ENCODE results near the gene PTCSC3.

PTCSC3 gene

DNA sequence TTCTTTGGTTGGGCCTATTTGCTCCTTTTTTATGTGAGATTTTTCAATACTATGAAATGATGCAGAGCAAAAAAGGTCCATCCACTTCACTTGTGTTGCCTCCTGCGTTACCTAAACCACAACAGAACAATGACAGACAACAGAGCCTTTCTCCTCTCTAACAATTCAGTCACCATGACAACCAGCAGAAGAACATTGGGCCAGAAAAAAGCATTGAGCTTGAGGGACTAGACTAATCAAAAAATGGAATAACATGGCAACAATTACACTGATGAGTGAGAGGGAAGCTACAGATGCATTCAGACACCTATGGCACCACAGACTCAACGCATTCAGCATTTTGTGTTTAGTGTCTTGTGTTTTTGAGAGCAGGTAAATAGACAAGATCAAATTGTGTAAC is 44.6 kb upstream of the PTCSC3 start:
- H3K9me3 ChIP-seq (ENCODE audit: severe bottlenecking), result no peaks in the 10 kb centered on the region
- TF ChIP-seq, protein P1, sequence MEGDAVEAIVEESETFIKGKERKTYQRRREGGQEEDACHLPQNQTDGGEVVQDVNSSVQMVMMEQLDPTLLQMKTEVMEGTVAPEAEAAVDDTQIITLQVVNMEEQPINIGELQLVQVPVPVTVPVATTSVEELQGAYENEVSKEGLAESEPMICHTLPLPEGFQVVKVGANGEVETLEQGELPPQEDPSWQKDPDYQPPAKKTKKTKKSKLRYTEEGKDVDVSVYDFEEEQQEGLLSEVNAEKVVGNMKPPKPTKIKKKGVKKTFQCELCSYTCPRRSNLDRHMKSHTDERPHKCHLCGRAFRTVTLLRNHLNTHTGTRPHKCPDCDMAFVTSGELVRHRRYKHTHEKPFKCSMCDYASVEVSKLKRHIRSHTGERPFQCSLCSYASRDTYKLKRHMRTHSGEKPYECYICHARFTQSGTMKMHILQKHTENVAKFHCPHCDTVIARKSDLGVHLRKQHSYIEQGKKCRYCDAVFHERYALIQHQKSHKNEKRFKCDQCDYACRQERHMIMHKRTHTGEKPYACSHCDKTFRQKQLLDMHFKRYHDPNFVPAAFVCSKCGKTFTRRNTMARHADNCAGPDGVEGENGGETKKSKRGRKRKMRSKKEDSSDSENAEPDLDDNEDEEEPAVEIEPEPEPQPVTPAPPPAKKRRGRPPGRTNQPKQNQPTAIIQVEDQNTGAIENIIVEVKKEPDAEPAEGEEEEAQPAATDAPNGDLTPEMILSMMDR (IDR thresholded peaks at IDR 0.05; ENCODE audit: low read depth, low read length), result no peak
- no peak overlapping the region for H3K4me3 ChIP-seq (ENCODE audit: low read depth, low read length)
- H3K36me3 ChIP-seq, result no peaks in the 10 kb centered on the region
- DNase-seq, result no peak
- no peak overlapping the region for H3K27ac ChIP-seq
- peaks cover 98% of the 10 kb centered on the region for H3K27me3 ChIP-seq (ENCODE audit: insufficient read depth, low read depth, severe bottlenecking)

DNA sequence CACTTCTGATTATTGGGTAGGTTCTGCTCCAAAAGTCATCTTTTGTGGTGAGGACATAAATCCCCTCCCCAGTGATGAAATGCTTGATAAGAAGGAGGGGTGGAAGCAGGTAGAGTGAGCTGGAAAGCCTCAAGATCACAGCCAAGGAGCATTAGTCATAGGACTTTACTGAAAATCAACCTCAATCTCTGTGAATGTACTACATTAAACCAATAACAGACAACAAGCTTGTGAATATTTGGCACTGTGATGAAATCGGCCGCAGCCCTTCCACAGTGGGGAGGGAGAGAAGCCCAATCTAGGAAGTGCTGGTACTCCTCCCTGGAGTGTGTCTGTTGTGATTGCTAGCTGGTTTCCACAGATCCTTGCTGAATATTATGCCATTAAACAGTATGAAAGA is 41.2 kb upstream of the PTCSC3 start:
- TF ChIP-seq, protein P1 (IDR thresholded peaks at IDR 0.05; ENCODE audit: low read depth, low read length), result no peak
- Histone ChIP-seq H3K9me3 (ENCODE audit: severe bottlenecking) (no peaks in the 10 kb centered on the region), H3K27ac (no peak overlapping the region), H3K27me3 (ENCODE audit: insufficient read depth, low read depth, severe bottlenecking) (peaks cover 99% of the 10 kb centered on the region), H3K36me3 (no peaks in the 10 kb centered on the region), H3K4me3 (ENCODE audit: low read depth, low read length) (no peak overlapping the region)
- no peak for DNase-seq

DNA sequence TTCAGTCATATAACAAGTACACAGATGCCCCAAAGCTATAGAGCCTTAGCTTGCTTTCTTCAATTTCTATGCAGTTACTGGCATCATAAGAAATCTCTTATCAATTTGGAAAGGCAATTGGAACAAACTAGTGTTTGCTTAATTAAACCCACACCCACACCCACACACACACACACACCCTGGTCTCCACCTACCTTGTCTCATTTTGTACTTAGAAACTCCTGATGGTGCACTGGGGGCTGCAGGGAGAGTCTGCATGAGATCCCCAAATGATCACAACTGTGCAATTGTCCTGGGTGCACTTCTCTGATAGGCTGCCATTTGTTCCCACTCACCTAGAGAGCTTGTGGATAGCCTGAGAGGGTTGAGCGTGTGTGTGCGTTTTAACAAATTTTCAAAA is 40.5 kb upstream of the PTCSC3 start:
- no peak overlapping the region for H3K27ac ChIP-seq

DNA sequence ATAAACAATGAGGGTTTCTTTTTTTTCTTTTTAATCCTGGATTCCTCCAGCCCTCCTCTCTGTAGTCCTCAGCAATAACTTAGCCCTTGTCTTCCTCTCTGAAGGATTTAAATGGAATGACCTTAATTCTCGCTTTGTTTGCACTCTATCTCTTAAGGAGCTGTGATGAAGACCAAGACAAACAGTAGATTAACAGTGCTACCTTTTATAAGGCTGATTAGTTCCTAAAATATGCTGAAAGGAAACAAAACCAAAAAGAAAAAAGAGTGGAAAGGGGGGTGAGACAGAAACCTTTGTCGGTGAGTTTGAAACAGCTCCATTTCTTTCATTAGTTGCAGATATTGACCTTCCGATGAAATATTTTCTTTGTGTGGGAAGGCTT is 38.7 kb upstream of the PTCSC3 start:
- Histone ChIP-seq H3K9me3 (ENCODE audit: severe bottlenecking) (no peaks in the 10 kb centered on the region), H3K27me3 (ENCODE audit: insufficient read depth, low read depth, severe bottlenecking) (peaks cover 90% of the 10 kb centered on the region), H3K36me3 (no peaks in the 10 kb centered on the region), H3K4me3 (ENCODE audit: low read depth, low read length) (no peak overlapping the region), H3K27ac (no peak overlapping the region)
- no peak for DNase-seq
- TF ChIP-seq, protein P1 (IDR thresholded peaks at IDR 0.05; ENCODE audit: low read depth, low read length), result no peak

More for the DNA sequence above, 40.5 kb upstream of the PTCSC3 start:
- Histone ChIP-seq H3K4me3 (ENCODE audit: low read depth, low read length) (no peak overlapping the region), H3K27me3 (ENCODE audit: insufficient read depth, low read depth, severe bottlenecking) (peaks cover 99% of the 10 kb centered on the region), H3K9me3 (ENCODE audit: severe bottlenecking) (no peaks in the 10 kb centered on the region), H3K36me3 (no peaks in the 10 kb centered on the region)
- no peak for DNase-seq
- TF ChIP-seq, protein P1 (IDR thresholded peaks at IDR 0.05; ENCODE audit: low read depth, low read length), result no peak

DNA sequence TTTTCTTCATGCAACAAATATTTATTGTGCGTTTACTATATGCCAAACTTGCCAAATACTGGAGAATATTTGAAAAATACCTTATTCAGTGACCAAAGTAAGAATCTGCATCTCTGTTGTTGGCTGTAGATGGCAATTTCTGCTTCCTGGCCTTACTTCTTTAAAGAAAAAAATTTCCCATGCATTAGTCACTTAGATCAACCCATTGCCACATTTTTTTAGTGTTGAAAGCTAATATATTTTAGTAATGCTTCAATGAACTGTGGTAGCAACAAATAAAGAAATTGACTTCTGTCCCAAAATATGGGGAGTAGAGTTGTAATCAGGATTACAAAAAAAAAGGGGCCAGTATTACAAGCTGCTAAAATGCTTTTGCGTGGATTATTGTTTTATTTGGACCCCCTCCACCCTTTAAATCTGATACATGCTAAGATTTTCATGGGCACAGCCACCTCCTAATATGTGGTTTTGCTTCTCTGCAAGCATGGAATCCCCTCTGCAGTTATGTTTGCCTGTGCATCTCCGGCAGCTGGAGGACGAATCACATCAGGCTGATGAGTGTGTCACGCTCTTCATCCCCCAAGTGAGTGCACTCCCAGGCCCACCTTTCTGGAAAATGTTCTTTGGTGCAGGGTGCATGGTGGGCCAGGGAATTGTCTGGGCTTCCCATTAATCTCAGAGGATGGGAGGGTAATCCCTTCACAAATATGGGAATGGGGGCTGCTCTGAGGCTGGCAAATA is 38.1 kb upstream of the PTCSC3 start:
- peaks cover 89% of the 10 kb centered on the region for H3K27me3 ChIP-seq (ENCODE audit: insufficient read depth, low read depth, severe bottlenecking)
- H3K27ac ChIP-seq, result no peak overlapping the region
- no peaks in the 10 kb centered on the region for H3K36me3 ChIP-seq
- H3K9me3 ChIP-seq (ENCODE audit: severe bottlenecking), result no peaks in the 10 kb centered on the region
- TF ChIP-seq, protein P1 (IDR thresholded peaks at IDR 0.05; ENCODE audit: low read depth, low read length), result no peak
- no peak for DNase-seq
- no peak overlapping the region for H3K4me3 ChIP-seq (ENCODE audit: low read depth, low read length)

DNA sequence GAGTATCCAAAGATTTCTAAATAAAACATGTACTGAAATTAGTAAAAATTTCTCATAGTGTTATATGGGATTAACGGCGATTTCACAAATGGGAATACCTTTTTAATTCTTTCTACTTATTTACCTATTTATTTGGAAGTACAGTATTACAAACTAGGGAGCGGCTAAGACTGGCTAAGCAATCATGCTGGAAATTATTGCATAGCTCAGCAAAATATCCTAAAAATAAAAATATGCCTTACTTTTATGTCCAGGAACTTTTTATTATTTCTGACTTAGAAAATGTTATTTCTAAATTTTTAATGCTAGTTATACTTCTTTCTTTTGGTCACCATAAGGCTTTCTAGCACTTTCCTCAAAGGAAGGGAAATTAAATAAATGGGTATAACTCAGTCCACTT is 36.5 kb upstream of the PTCSC3 start:
- no peaks in the 10 kb centered on the region for H3K9me3 ChIP-seq (ENCODE audit: severe bottlenecking)
- H3K36me3 ChIP-seq, result no peaks in the 10 kb centered on the region
- H3K4me3 ChIP-seq (ENCODE audit: low read depth, low read length), result no peak overlapping the region
- TF ChIP-seq, protein P1 (IDR thresholded peaks at IDR 0.05; ENCODE audit: low read depth, low read length), result no peak
- no peak overlapping the region for H3K27ac ChIP-seq
- peaks cover 89% of the 10 kb centered on the region for H3K27me3 ChIP-seq (ENCODE audit: insufficient read depth, low read depth, severe bottlenecking)
- no peak for DNase-seq

Data from WERI-Rb-1 (cell line).